Activated CD4-positive, alpha-beta T cell treated with anti-CD3 and anti-CD28 coated beads, Interleukin-2, amount 50 U/mL, for 4 hours (primary cell): ENCODE measurements around the gene LRRC9.
"Not testable (repeated sequence)": the region's sequence is repeated elsewhere in the genome, so short reads cannot be mapped to it uniquely, and the experiment has no call there.

Experiments
- DNase-seq, 2 experiments: peaks; one replicate each; pipeline ENCODE4 v3.0.0-alpha.2; 2020

LRRC9 gene

GRCh38 chr14:59959668-59960067, 39.7 kb downstream of the LRRC9 start:
- DNase-seq, result no peak

- no peak for DNase-seq
These were observed 41.6 kb downstream of the LRRC9 start for GRCh38 chr14:59961518-59962062.

GRCh38 chr14:59964251-59965007, 44.5 kb downstream of the LRRC9 start:
- no peak for DNase-seq

- DNase-seq, result no peak
These were observed 49.4 kb downstream of the LRRC9 start for GRCh38 chr14:59969319-59969718.

GRCh38 chr14:59981564-59981963, 61.6 kb downstream of the LRRC9 start:
- DNase-seq, result no peak

GRCh38 chr14:59983048-59983447, 63.1 kb downstream of the LRRC9 start:
- no peak for DNase-seq

GRCh38 chr14:59986556-59987059, 66.7 kb downstream of the LRRC9 start:
- no peak for DNase-seq

GRCh38 chr14:59997449-59997848, 77.5 kb downstream of the LRRC9 start:
- DNase-seq, result no peak

- DNase-seq, result no peak
These were observed 78.0 kb downstream of the LRRC9 start for GRCh38 chr14:59997966-59998365.

- no peak for DNase-seq
These were observed 78.6 kb downstream of the LRRC9 start for GRCh38 chr14:59998564-59998963.

GRCh38 chr14:60002819-60003492, 83.0 kb downstream of the LRRC9 start:
- DNase-seq, result no peak

GRCh38 chr14:60003991-60004390, 84.0 kb downstream of the LRRC9 start:
- no peak for DNase-seq

GRCh38 chr14:60008042-60008441, 88.1 kb downstream of the LRRC9 start:
- DNase-seq, result no peak

GRCh38 chr14:60010263-60010662, 90.3 kb downstream of the LRRC9 start:
- not testable (repeated sequence) for DNase-seq

- no peak for DNase-seq
These were observed 94.5 kb downstream of the LRRC9 start for GRCh38 chr14:60014402-60014801.

GRCh38 chr14:60021619-60022018, 101.7 kb downstream of the LRRC9 start:
- DNase-seq, result no peak

GRCh38 chr14:60025571-60025970, 105.6 kb downstream of the LRRC9 start:
- DNase-seq, result no peak

GRCh38 chr14:60035177-60035576, 115.2 kb downstream of the LRRC9 start:
- DNase-seq, result no peak

- not testable (repeated sequence) for DNase-seq
These were observed 128.0 kb downstream of the LRRC9 start for GRCh38 chr14:60047976-60048375.

- DNase-seq, result no peak
These were observed 131.8 kb downstream of the LRRC9 start for GRCh38 chr14:60051721-60052221.

- DNase-seq, result no peak
These were observed 138.1 kb downstream of the LRRC9 start for GRCh38 chr14:60058087-60058486.

- DNase-seq, result no peak
These were observed 141.4 kb downstream of the LRRC9 start for GRCh38 chr14:60061371-60061770.

GRCh38 chr14:60064491-60065072, 144.6 kb downstream of the LRRC9 start:
- DNase-seq, result no peak
